Lower leg skin (tissue), 3 donors: Measurements from ENCODE around the gene RPL36.

Experiments
- CTCF ChIP-seq, 3 donors: fragments of 450-650 bp; IDR thresholded peaks; one replicate each; pipeline ENCODE4 v1.5.1; 2016; ENCODE audit warnings: antibody characterized with exemption in 3 of 3, mild to moderate bottlenecking in 3 of 3, moderate library complexity in 2 of 3
- POLR2A ChIP-seq, 2 donors: fragments of 450-650 bp; IDR thresholded peaks; one replicate each; pipeline ENCODE4 v1.6.1; 2016 to 2017; ENCODE audit warnings: antibody characterized with exemption in 2 of 2, mild to moderate bottlenecking in 1 of 2, moderate library complexity in 1 of 2

GRCh38 chr19:5686326-5686646 lies 3.8 kb upstream of the RPL36 start:
- no peak for TF ChIP-seq CTCF (IDR thresholded peaks at IDR 0.05)
- no peak for TF ChIP-seq POLR2A (IDR thresholded peaks at IDR 0.05)
